Central memory CD4-positive, alpha-beta T cell (primary cell): ENCODE measurements around the gene FBXW8.

Experiments
- DNase-seq: peaks from one replicate; pipeline ENCODE4 v3.0.0; 2022
- total RNA-seq, 3 experiments: gene quantifications; one replicate each; lab custom pipeline; 2026; lab: John Stamatoyannopoulos, UW

Gene FBXW8, protein sequence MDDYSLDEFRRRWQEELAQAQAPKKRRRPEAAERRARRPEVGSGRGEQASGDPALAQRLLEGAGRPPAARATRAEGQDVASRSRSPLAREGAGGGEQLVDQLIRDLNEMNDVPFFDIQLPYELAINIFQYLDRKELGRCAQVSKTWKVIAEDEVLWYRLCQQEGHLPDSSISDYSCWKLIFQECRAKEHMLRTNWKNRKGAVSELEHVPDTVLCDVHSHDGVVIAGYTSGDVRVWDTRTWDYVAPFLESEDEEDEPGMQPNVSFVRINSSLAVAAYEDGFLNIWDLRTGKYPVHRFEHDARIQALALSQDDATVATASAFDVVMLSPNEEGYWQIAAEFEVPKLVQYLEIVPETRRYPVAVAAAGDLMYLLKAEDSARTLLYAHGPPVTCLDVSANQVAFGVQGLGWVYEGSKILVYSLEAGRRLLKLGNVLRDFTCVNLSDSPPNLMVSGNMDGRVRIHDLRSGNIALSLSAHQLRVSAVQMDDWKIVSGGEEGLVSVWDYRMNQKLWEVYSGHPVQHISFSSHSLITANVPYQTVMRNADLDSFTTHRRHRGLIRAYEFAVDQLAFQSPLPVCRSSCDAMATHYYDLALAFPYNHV
- 5.9 to 18.1 (median 11.8) reads per million in 3 experiments for total RNA-seq

DNA sequence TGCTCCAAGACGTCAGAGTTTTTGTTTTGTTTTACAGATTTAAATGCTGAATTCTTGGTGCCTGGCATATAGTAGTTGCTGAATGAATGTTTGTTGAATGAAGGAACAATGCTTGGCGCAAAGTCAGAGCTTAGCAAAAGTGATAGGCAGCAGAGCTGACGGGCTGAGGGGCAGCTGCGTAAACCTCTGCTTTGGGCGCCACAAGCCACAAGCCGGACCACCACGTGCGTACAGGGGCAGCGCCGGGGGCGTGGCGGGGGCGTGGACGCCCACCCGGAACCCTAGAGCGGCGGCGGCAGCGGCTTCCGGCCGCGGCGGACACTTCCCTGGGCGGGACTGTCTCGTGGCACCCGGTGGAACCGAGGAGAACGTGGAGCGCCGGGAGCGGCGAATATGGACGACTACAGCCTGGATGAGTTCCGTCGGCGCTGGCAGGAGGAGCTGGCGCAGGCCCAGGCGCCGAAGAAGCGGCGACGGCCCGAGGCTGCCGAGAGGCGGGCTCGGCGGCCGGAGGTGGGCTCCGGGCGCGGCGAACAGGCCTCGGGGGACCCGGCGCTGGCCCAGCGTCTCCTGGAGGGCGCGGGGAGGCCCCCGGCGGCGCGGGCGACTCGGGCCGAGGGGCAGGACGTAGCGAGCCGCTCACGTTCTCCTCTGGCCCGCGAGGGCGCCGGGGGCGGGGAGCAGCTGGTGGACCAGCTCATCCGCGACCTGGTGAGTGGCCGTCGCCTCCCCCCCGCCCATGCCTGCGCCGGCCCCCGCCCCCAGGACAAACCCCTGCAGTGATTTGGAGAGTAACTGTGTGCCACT lies at the start of gene FBXW8:
TSS of gene FBXW8 (plus strand) at position 306 of the 807 bp plus-strand sequence. CDS start at position 394, 88 bp downstream.
- peak; percentile 34 for DNase-seq

DNA sequence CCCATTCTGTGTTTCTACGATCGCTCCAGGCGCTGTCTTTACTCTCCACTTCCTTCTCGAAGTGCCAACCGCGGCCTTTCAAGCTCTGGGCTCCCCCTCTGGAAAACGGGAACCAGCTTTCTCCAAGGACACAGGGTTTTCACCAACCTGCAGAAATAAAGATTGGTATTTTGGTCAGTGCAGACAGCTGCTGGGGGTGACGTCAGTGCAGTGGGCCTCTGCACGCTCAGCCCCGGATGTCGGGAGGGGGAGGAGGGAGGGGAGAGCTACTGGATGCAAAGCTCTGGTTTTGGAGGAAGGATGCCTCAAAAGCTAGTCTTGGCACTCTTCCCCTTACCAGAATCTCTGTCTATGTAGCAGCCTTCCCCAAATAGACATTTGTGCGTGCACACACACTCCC lies 49.4 kb upstream of the FBXW8 start:
- peak; percentile 13 for DNase-seq

DNA sequence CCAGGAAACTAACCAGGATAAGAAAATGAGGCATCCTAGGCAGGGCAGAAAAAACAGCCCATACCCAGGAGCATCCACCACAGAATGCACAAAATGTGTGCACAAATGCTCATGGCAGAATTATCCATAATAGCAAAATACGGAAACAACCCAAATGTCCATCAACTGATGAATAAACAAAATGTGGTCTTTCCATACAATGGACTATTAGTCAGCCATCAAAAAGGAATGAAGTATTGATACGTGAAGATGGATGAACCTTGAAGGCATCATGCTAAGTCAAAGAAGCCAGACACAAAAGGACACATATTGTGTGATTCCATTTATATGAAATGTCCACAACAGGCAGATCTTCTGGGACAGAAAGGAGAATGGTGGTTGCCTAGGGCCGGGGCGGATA lies 48.6 kb upstream of the FBXW8 start:
- no peak for DNase-seq

DNA sequence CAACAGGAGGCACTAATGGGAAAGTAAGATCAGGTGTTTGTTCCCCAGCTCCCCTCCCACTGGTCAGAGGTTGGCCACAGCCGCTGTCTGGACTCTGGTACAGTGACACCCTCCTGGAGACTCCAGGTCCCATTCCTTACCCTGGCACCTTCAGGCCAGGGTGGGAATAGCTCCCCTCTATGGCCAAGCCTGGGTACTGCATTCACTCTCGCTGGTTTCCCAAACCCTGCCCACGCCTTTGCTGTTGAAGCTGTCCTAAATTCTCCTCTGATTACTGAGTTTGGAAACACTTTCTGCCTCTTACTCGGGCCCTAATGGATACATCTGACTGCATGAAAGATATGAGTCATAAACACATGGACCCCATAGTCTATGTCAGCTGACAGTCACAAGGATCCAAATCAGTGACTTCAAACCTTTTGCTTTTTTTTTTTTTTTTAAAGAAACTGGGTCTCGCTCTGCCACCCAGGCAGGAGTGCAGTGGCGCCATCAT lies 47.4 kb upstream of the FBXW8 start:
- no peak for DNase-seq

DNA sequence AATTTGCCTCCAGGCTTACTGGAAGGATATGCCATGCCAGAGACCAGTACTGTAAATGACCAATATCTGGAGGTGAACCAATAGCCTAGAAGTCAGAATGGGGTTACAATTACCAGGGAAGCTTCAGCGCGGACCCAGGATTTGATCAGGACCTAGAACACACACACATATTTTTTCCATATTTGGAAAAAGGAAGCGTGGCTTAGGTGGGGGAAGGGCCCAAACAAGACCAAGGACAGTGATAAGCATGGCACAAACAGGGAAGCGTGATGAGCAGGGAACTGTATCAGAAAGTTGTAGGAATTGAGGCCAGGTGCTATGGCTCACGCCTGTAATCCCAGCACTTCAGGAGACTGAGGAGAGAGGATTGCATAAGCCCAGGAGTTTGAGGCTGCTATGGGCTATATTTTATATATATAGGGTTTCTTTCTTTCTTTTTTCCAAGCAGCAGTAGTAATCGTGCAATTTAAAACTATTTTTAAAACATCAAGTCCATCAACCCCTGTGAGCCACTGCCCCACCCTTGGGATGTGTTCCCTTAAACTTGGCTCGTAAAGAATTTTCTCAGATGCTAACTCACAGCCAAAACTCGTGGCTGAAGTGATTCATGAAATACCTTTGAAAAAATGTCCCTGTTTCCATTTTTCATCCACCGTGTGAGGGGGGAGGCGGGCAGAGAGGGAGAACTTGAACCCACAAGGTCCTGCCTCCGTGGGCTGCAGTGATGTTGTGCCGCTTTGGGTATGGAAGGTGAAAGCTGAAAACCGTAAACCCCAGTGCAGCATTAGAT lies 46.2 kb upstream of the FBXW8 start:
- DNase-seq = no peak

DNA sequence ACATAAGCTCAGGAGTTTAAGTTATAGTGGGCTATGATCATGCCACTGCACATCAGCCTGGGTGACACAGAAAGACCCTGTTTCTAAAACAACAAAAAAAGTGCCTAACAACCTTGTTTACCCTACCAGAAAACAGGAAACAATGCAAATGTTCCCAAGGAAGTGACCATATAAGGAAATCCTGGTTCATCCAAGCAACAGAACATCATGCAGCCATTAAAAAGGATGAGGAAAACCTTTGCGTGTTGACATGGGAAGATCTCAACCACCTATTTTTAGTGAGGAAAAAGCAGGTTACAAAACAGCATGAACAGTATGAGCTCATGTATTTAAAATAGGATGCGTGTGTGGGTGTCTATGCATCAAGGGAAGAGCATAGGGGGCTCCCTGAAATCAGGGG lies 43.2 kb upstream of the FBXW8 start:
- no peak for DNase-seq

DNA sequence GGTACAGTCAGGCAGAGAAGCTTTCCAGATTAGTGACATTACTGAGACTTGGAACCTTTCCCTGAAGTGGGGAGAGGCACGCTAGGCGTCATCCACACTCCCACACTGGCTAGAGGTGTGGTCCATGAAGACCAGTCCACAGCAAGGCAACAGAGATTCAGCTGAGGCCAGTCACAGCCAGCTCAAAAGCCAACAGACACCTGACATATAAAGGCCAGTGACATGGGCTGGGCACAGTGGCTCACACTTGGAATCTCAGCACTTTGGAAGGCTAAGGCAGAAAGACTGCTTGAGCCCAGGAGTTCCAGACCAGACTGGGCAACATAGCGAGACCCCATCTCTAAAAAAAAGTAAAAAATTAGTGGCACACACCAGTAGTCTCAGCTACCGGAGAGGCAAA lies 40.4 kb upstream of the FBXW8 start:
- no peak for DNase-seq

DNA sequence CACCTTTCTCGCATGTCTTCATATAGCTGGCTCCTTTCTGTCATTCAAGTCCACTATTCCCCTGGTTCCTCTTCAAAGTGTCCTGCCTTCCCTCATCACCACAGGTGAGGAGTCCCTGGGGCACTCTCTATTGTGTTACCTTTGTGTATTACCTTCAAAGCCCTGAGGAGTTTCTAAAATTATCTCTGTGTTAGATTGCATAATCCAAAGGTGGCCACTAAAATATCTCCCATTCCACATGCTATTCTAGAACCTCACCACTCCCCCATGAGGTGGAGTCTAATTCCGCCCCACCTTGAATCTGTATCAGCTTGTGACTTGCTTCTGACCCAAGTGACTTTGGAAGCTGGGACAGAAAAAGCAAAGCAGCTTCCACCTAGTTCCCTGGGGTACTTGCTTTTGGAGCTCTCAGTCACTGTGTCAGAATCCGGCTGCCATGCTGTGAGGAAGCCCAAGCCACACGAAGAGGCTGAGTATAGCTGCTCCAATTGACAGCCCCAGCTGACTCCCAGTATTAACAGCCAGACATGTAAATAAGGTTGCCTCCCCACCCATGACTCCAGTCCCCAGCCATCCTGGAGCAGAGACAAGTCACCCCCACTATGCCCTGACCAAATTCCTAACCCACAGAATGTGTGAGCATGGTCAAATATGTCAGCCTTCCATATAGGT lies 36.3 kb upstream of the FBXW8 start:
- DNase-seq = no peak

DNA sequence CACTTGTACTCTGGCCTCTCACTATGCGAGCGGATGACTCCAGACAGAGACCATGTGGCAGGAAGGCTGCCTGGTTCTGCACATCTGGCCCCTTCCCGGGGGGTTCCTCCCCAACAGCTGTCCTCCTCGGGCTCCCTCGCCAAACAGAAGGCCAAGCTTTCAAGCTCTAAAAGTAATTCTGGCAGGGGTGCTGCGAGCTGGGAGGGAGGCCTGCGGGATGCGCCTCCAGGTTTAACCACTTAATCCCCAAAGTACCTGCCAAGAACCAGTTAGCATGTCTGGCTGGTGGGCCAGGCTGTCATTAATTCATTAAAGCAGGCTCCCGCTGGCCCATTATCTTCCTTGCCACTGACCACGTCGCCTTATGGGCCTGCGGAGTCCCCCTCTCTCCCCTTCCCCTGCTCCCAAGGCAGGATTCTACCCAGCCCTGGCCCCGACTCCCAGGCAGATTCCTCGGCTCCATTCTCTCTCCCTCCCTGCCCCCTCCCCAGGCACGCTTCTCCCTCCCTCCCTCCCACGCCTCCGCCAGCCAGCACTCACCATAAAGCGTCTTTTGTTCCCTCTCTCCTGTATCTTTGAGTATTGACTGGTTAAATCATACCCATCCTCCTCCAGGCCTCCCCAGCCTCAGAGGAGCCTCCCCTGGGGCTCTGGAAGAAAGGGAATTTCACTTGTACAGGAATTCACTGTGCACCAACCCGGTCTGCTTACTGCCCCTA lies 34.4 kb upstream of the FBXW8 start:
- DNase-seq = no peak

DNA sequence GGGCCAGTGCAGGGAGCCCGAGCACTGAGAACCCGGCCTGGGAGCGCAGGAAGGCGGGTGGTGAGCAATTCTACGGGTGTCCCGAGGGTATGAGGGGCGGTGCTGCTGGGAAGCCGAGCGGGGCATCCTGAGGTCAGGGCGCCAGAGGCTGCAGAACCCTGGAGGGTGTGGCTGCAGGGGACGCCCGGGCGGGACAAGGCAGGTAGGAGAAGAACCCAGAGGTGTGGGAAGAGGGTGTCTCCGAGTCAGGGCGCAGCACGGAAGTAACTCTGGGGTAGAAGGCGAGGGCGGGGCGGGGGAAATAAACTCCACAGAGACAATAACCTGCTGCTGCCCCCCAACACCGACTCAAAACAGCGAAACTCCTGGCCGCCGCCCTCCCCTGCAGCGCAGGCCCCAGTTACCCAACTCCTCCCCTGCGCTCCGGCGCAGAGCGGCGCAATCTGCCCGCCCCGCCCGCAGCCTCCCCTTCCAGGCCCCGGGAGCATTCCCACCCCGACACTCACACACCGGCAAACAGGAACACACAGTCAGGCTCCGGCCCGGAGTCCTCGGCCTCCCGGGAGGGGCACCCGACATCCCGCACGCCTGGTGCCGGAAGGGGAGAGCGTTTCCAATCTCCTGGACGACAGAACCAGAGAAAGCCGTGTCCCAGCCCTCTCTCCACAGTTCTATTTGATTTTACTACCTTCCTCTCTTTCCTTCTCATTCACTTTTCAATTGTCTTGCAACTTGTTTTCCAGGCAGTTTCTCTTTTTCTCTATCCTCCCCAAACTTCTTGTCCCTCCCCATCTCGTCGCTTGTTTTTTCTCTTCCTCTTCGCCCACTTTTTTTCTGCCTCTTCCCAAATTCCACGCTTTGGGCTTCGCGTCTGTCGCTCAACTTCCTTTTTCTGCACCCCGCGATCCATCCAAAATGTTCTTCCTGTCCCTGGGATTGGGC lies 31.9 kb upstream of the FBXW8 start:
- DNase-seq = no peak

DNA sequence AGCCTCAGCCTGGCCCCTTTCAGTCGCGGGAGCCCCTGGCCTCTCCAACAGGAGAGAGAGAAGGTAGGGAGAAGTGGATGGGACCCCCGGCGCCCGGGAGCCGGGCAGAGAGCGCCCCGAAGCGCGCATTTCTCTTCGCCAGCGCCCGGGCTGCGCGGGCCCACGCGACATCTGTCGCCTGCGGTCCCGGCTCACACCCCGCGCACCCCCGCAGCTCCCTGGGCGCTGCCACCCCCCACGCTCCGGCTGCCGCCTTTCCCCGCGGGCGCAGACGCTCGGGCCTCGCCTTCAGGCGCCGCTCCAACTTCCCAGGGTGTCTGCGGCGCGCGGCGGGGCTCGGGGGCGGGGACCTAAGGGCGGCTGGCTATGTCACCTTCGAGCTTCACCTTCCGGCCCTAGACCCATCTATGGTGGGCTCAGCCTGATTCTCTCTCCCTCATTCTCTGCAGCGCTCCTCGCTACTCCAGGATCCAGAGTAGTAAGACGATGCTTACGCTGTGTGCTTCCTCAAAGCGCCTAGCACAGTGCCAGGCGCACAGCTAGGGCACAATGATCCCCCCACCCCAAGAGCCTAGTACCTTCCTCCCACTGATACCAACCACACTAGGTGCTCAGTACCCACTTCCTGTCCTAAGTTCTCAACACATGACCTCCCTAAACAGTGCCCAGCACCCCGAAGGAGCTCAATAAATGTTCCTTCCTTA lies 31.1 kb upstream of the FBXW8 start:
- DNase-seq = no peak

DNA sequence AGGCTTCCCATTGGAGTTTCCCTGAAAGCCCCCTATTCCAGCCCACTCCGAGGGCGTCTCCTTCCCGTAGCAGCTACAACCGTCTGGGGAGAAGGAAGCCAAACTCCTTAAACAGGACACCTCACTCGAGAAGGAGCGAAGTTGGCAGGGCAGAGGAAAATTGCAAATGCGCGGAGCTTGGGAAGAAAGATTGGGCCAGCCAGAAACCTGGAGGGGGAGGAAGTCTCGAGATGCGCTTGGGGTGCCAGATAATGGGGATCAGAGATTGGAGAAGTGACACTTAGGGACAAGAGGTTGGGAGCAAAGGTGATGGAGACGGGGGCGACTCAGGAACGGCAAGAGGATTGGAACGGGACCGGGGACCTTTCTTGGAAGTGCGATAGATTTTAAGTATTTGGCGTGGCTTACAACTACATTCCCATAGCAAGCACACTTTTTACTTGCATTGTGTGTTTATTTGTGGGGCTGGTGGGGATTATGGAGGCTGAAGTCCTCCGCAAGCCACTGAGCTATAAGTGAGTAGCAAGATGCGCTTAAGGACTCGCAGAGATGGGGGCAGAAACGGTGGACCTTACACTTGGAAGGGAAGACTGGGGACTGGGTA lies 30.4 kb upstream of the FBXW8 start:
- no peak for DNase-seq

DNA sequence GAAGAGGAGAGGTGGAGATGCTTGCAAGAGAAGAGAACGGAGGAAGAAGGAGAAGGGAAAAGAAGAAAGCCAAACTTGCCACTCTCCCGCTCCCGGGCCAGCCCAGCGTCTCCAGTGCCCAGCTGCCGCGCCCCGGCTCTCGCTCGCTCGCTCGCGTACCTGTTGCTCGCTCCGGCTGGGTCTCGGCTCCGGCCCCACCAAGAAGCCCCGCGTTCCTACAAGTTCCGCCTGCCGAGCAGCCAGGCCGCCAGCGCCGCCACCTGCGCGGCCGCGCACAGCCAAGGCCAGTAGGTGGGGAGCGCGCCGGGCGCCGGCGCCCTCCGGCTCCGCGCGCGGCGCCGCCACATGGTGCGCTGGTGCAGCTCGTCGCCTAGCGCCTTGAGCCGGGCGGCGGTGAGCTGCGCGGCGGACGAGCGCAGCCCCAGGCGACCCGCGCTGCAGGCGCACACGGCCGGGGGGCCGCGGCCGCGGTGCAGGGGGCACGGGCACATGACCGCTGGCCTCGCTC lies 29.9 kb upstream of the FBXW8 start:
- no peak for DNase-seq

DNA sequence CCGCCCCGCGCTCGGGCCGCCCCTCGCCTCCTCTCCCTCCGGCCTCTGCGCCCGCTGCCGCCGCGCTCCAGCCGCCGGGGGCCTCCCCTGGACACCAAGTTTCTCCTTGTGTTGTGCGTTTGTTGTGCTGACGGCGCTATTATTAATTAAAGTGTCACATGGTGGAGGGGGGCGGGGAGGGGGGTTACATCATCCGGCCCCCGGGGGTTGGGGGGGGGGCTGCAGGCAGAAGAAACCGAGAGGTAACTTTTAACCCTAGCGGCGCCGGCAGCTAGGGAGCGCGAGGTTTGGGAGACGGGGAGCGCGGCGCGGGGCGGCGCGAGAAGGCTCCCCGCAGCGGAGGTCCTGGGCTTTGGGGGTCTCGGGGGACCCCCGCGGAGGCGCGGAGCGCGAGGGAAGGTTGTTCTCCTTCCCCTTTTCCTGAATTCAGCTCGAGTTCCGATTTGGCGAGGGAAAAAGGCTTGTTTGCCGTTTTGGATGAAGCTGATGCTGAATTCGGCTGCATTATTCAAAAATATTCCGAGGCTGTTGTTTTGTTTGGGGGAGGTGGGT lies 29.3 kb upstream of the FBXW8 start, which contains the start of gene HRK:
TSS of gene HRK (minus strand) at position 117 of the 552 bp plus-strand sequence. CDS start 134 bp downstream, outside the sequence.
- no peak for DNase-seq

DNA sequence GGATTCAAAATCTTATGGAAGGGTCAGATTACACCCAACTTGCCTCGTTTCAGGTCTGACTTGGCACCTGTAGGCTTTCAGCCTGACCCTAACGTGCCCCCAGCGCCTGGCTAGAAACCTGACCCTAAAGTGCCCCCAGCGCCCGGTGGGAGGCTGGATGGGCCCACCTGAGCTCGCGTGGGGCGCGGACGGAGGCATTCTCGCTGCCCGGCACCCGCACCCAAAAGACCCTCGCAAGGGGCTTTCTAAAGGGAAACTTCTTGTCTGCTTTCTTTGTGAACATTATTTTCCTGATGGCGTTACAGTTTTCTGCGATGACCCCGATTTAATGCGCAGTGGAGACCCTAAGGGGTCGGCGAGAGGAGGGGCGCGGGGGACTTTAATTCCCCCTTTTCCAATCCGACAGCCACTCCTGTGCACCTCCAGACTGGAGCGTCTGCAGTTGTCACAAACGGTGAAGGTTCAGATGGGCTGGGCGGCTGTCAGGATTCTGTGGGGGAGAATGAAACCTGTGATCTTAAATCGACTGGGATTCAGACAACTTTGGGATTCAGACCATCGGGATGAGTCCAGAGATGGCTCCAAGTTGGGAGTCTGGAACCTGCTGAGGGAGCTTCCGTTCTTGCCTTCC lies 28.8 kb upstream of the FBXW8 start:
- no peak for DNase-seq

DNA sequence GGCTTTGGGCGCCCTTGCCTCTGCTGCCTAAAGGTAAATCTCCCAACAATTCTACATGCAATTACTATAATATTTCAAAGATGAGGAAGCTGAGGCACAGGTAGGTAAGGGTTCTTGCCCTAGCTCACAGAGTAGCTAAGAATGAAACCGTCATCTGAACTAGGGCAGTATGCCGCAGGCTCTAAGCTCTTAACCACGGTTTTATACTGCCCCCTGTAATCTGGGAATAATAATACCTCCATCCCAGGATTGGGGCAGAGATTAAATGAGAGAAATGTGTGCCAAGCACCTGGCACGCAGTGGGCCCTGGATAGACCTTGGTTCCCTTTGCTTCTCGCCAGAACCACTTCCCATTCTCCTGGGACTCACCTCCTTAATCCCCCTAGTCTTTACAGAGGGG lies 28.0 kb upstream of the FBXW8 start:
- no peak for DNase-seq

DNA sequence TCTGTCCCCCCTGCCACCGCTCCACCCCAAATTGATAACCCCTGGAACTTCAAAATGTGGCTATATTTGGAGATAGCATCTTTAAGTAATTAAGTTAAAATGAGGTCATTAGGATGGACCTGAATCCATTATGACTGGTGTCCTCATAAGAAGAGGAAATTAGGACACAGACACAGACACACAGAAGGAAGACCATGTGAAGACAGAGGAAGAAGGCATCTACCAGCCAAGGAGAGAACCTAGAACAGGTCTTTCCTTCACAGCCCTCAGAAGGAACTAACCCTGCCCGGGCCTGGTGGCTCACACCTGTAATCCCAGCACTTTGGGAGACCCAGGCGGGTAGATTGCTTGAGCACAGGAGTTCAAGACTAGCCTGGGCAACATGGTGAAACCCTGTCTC lies 25.9 kb upstream of the FBXW8 start:
- DNase-seq = no peak

DNA sequence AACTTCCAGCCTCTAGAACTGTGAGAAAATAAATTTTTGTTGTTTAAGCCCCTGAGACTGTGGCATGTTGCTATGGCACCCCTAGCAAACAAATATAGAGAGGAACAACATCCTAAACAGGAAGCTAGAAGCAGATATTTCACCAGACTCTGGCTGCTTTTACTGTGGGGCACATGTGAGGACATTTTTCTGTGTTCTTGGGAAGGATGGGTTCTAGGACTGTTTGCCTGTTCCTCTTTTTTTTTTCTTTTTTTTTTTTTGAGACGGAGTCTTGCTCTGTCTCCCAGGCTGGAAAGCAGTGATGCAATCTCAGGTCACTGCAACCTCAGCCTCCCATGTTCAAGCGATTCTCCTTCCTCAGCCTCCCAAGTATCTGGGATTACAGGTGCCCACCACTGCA lies 25.3 kb upstream of the FBXW8 start:
- no peak for DNase-seq
